SU-DHL-6 (cell line): ENCODE data around the gene CASS4.

Experiments
- EZH2phosphoT487 ChIP-seq: fragments of 200-600 bp; sonication (generic), shearing (Covaris generic); conservative IDR thresholded peaks from 2 replicates; pipeline ENCODE4 v1.6.1; 2018; ENCODE audit warnings: mild to moderate bottlenecking, antibody characterized with exemption, low read length, moderate library complexity, mixed read lengths
- TF ChIP-seq, protein P1 (sequence below): fragments of 200-600 bp; sonication (generic); IDR thresholded peaks from one replicate; pipeline ENCODE4 v1.5.1; 2017; ENCODE audit warnings: antibody characterized with exemption, mild to moderate bottlenecking, low read length, moderate library complexity; ENCODE audit not compliant: insufficient read depth, poor library complexity, severe bottlenecking

DNA sequence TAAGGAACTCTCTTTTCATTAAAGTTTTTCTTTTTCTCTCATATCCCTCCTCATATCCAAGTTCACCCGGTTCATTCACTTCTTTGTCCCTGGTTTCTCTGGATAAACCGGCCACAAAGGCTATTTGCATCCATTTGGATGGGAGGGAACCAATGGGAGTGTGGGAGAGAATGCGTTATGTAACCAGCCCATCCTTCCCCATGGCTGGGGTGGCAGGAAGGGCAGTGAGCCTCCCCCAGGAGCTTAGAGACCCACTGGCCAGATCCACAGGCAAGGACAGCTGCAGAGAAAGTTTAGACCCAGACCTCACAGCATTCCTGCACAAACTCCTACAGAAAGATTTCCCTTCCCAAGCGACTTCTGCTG lies 10.7 kb downstream of the CASS4 start:
- TF ChIP-seq, protein P1, sequence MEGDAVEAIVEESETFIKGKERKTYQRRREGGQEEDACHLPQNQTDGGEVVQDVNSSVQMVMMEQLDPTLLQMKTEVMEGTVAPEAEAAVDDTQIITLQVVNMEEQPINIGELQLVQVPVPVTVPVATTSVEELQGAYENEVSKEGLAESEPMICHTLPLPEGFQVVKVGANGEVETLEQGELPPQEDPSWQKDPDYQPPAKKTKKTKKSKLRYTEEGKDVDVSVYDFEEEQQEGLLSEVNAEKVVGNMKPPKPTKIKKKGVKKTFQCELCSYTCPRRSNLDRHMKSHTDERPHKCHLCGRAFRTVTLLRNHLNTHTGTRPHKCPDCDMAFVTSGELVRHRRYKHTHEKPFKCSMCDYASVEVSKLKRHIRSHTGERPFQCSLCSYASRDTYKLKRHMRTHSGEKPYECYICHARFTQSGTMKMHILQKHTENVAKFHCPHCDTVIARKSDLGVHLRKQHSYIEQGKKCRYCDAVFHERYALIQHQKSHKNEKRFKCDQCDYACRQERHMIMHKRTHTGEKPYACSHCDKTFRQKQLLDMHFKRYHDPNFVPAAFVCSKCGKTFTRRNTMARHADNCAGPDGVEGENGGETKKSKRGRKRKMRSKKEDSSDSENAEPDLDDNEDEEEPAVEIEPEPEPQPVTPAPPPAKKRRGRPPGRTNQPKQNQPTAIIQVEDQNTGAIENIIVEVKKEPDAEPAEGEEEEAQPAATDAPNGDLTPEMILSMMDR: no peak
- no peak for TF ChIP-seq EZH2phosphoT487
